ENCODE data around the gene WDR26. TPM values are rescaled to one million over a fixed set of nuclear protein-coding genes. Genes with fewer than 3 reads are reported as not detected.

WDR26 gene
- total RNA-seq, 3 donors from 2014 or later (not counting 1 experiment from before 2014, with no cell fraction given), result 244 to 310 (median 261) TPM

GRCh38 chr1:224472806-224473205, 38.2 kb upstream of the WDR26 start:
- no peaks in the 10 kb centered on the region for H3K4me1 ChIP-seq (ENCODE audit: control insufficient read depth, insufficient read depth, low read length)
- TF ChIP-seq CTCF (IDR thresholded peaks at IDR 0.05), result no peak
- Mint-ChIP-seq H3K27ac (no peak overlapping the region), H3K9me3 (no peaks in the 10 kb centered on the region), H3K4me3 (no peak overlapping the region), H3K36me3 (no peaks in the 10 kb centered on the region), H3K4me1 (no peaks in the 10 kb centered on the region), H3K27me3 (ENCODE audit: low read depth in 2 of 2) (peaks cover 0 to 7% of the 10 kb centered on the region in 2 donors)
- no peaks in the 10 kb centered on the region for H3K27me3 ChIP-seq (ENCODE audit: control insufficient read depth, insufficient read depth, low read length)
- no peaks in the 10 kb centered on the region for H3K36me3 ChIP-seq (ENCODE audit: control insufficient read depth, insufficient read depth, low read length)
- no peak overlapping the region for H3K27ac ChIP-seq (ENCODE audit: low read length)
- H3K4me3 ChIP-seq (ENCODE audit: low read length), result no peak overlapping the region
- intact Hi-C loops (cut with micrococcal nuclease), result no loop called here
- DNase-seq (no peak), ATAC-seq (no peak)
- H3K9me3 ChIP-seq (ENCODE audit: control insufficient read depth, insufficient read depth, low read length), result no peaks in the 10 kb centered on the region
- no CpG with 5 or more reads among the region's 1 CpG for WGBS (ENCODE audit: insufficient coverage)

DNA sequence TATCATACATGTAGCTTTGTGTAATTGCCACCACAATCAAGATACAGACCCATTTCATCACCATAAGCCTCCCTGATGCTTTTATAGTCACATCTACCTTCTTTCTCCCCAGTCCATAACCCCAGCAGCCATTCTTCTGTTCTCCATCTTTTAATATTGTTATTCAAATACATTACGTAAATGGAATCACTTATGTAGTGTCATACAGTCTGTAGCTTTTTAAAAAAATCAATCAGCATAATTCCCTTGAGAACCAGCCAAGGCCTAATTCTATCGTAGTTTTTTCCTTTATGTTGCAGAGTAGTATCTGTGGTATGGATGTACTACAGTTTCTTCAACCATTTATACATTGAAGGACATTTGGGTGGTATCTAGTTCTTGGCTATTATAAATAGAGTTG, 31.6 kb upstream of the WDR26 start:
- no peaks in the 10 kb centered on the region for H3K36me3 Mint-ChIP-seq
- no peak overlapping the region for H3K27ac Mint-ChIP-seq
- peaks cover 6 to 8% of the 10 kb centered on the region in 2 donors for H3K4me1 Mint-ChIP-seq
- intact Hi-C loops (cut with micrococcal nuclease), result no loop called here
- Histone ChIP-seq H3K4me1 (ENCODE audit: control insufficient read depth, insufficient read depth, low read length) (peaks cover 5% of the 10 kb centered on the region), H3K9me3 (ENCODE audit: control insufficient read depth, insufficient read depth, low read length) (no peaks in the 10 kb centered on the region), H3K36me3 (ENCODE audit: control insufficient read depth, insufficient read depth, low read length) (no peaks in the 10 kb centered on the region), H3K27ac (ENCODE audit: low read length) (no peak overlapping the region), H3K4me3 (ENCODE audit: low read length) (no peak overlapping the region), H3K27me3 (ENCODE audit: control insufficient read depth, insufficient read depth, low read length) (no peaks in the 10 kb centered on the region)
- no peak for TF ChIP-seq CTCF (IDR thresholded peaks at IDR 0.05)
- no peak overlapping the region for H3K4me3 Mint-ChIP-seq
- WGBS (ENCODE audit: insufficient coverage), result 100% methylated on average over 1 of the region's 2 CpGs
- no peaks in the 10 kb centered on the region for H3K27me3 Mint-ChIP-seq (ENCODE audit: low read depth in 2 of 2)
- ATAC-seq (no peak), DNase-seq (no peak)
- no peaks in the 10 kb centered on the region for H3K9me3 Mint-ChIP-seq

DNA sequence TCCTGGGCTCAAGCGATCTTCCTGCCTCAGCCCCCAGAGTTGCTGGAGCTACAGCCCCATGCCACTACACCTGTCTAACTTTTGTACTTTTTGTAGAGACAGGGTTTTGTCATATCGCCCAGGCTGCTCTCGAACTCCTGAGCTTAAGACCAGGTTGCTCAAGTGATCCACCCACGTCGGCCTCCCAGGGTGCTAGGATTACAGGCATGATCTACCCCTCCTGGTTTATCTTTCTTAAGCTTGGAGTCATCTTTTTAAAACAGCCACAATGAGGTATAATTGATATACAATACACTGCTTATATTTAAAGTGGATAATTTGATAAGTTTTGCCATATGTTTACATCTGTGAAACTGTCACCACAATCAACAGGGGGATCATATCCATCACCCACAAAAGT, 25.4 kb upstream of the WDR26 start:
- no peaks in the 10 kb centered on the region for H3K9me3 ChIP-seq (ENCODE audit: control insufficient read depth, insufficient read depth, low read length)
- no peak overlapping the region for H3K27ac ChIP-seq (ENCODE audit: low read length)
- intact Hi-C loops (cut with micrococcal nuclease), result loop anchor here (2.0 kb wide), 1 partner anchor 129 kb away; the partner anchor contains the start of gene NVL
- H3K4me3 ChIP-seq (ENCODE audit: low read length), result no peak overlapping the region
- TF ChIP-seq CTCF (IDR thresholded peaks at IDR 0.05), result no peak
- no peaks in the 10 kb centered on the region for H3K36me3 ChIP-seq (ENCODE audit: control insufficient read depth, insufficient read depth, low read length)
- Mint-ChIP-seq H3K27ac (no peak overlapping the region), H3K9me3 (no peaks in the 10 kb centered on the region), H3K4me1 (peaks cover 11% of the 10 kb centered on the region in 2 donors), H3K4me3 (no peak overlapping the region), H3K27me3 (ENCODE audit: low read depth in 2 of 2) (no peaks in the 10 kb centered on the region), H3K36me3 (no peaks in the 10 kb centered on the region)
- DNase-seq, result no peak
- WGBS (ENCODE audit: insufficient coverage), result 88% methylated on average over 5 of the region's 5 CpGs
- H3K4me1 ChIP-seq (ENCODE audit: control insufficient read depth, insufficient read depth, low read length), result peaks cover 4% of the 10 kb centered on the region
- no peak for ATAC-seq
- no peaks in the 10 kb centered on the region for H3K27me3 ChIP-seq (ENCODE audit: control insufficient read depth, insufficient read depth, low read length)

- intact Hi-C loops (cut with micrococcal nuclease), result loop anchor here (2.0 kb wide), 1 partner anchor 128 kb away; the partner anchor contains the start of gene NVL
- Histone ChIP-seq H3K36me3 (ENCODE audit: control insufficient read depth, insufficient read depth, low read length) (no peaks in the 10 kb centered on the region), H3K9me3 (ENCODE audit: control insufficient read depth, insufficient read depth, low read length) (no peaks in the 10 kb centered on the region), H3K27ac (ENCODE audit: low read length) (no peak overlapping the region), H3K27me3 (ENCODE audit: control insufficient read depth, insufficient read depth, low read length) (no peaks in the 10 kb centered on the region), H3K4me1 (ENCODE audit: control insufficient read depth, insufficient read depth, low read length) (peaks cover 4% of the 10 kb centered on the region), H3K4me3 (ENCODE audit: low read length) (no peak overlapping the region)
- H3K27me3 Mint-ChIP-seq (ENCODE audit: low read depth in 2 of 2), result no peaks in the 10 kb centered on the region
- TF ChIP-seq CTCF (IDR thresholded peaks at IDR 0.05), result no peak
- no peaks in the 10 kb centered on the region for H3K36me3 Mint-ChIP-seq
- no peaks in the 10 kb centered on the region for H3K9me3 Mint-ChIP-seq
- no peak overlapping the region for H3K27ac Mint-ChIP-seq
- H3K4me3 Mint-ChIP-seq, result no peak overlapping the region
- no peak for ATAC-seq
- WGBS (ENCODE audit: insufficient coverage), result 30% methylated on average over 2 of the region's 2 CpGs
- no peak for DNase-seq
- peaks cover 11% of the 10 kb centered on the region in 2 donors for H3K4me1 Mint-ChIP-seq
These were observed 24.4 kb upstream of the WDR26 start for GRCh38 chr1:224458996-224459395.

Data from natural killer cell (primary cell).